ENCODE measurements around the gene LMBRD2.
"Not testable (repeated sequence)": the region's sequence is repeated elsewhere in the genome, so short reads cannot be mapped to it uniquely, and the experiment has no call there.

- TF ChIP-seq REST (IDR thresholded peaks at IDR 0.05; ENCODE audit: low read depth, low read length); POLR2AphosphoS5 (IDR thresholded peaks at IDR 0.05; ENCODE audit: low read depth, low read length); CTCF (IDR thresholded peaks at IDR 0.05); MAX (IDR thresholded peaks at IDR 0.05; ENCODE audit: low read depth); NRF1 (IDR thresholded peaks at IDR 0.05; ENCODE audit: low read depth, low read length); CHD2 (IDR thresholded peaks at IDR 0.05; ENCODE audit: low read length, partially characterized antibody); RFX5 (IDR thresholded peaks at IDR 0.05; ENCODE audit: low read length): not testable (repeated sequence)
Observed at GRCh38 chr5:36198783-36199182, 47.1 kb upstream of the LMBRD2 start.

Data from SK-N-SH (cell line).